Activated CD4-positive, CD25-positive, alpha-beta regulatory T cell treated with anti-CD3 and anti-CD28 coated beads, Interleukin-2, amount 50 U/mL, for 72 hours (primary cell): ENCODE measurements around the gene FBXO10.

Source experiments
- DNase-seq: peaks from one replicate; pipeline ENCODE4 v3.0.0; 2021

Gene FBXO10

GRCh38 chr9:37592108-37592951, 16.1 kb upstream of the FBXO10 start, which contains the start of gene TOMM5:
TSS of gene TOMM5 (minus strand) at chr9:37592597. CDS start at chr9:37592532, 65 bp downstream.
- peak; percentile 89 for DNase-seq

- DNase-seq: no peak
These were observed 11.3 kb upstream of the FBXO10 start for GRCh38 chr9:37587521-37587920.

- no peak for DNase-seq
These were observed 7.4 kb upstream of the FBXO10 start for GRCh38 chr9:37583522-37584121.

- DNase-seq: no peak
These were observed 6.5 kb upstream of the FBXO10 start for GRCh38 chr9:37582548-37583157.

- no peak for DNase-seq
These were observed 667 bp downstream of the FBXO10 start for GRCh38 chr9:37575511-37575914.

- no peak for DNase-seq
These were observed 1.2 kb downstream of the FBXO10 start for GRCh38 chr9:37575001-37575400.

- DNase-seq: no peak
These were observed 1.9 kb downstream of the FBXO10 start for GRCh38 chr9:37574241-37574721.

- DNase-seq: no peak
These were observed 4.9 kb downstream of the FBXO10 start for GRCh38 chr9:37571282-37571681.

- DNase-seq: no peak
These were observed 9.5 kb downstream of the FBXO10 start for GRCh38 chr9:37566716-37567115.

GRCh38 chr9:37565661-37566618, 10.2 kb downstream of the FBXO10 start:
- DNase-seq: no peak

- no peak for DNase-seq
These were observed 11.3 kb downstream of the FBXO10 start for GRCh38 chr9:37564916-37565315.

GRCh38 chr9:37563806-37564513, 12.2 kb downstream of the FBXO10 start:
- no peak for DNase-seq

- DNase-seq: no peak
These were observed 13.4 kb downstream of the FBXO10 start for GRCh38 chr9:37562826-37563225.

GRCh38 chr9:37561682-37562081, 14.5 kb downstream of the FBXO10 start:
- no peak for DNase-seq

GRCh38 chr9:37559855-37560592, 16.2 kb downstream of the FBXO10 start:
- DNase-seq: no peak

- DNase-seq: no peak
These were observed 17.1 kb downstream of the FBXO10 start for GRCh38 chr9:37559125-37559524.

- DNase-seq: no peak
These were observed 20.4 kb downstream of the FBXO10 start for GRCh38 chr9:37555786-37556185.

- no peak for DNase-seq
These were observed 21.9 kb downstream of the FBXO10 start for GRCh38 chr9:37554318-37554717.

- DNase-seq: no peak
These were observed 24.3 kb downstream of the FBXO10 start for GRCh38 chr9:37551888-37552287.

- DNase-seq: no peak
These were observed 24.7 kb downstream of the FBXO10 start for GRCh38 chr9:37551468-37551867.

GRCh38 chr9:37550781-37551180, 25.4 kb downstream of the FBXO10 start:
- DNase-seq: no peak
